Ovary (tissue), 9 donors: ENCODE data around the gene OCLN. TPM values are rescaled to one million over a fixed set of nuclear protein-coding genes. Genes with fewer than 3 reads are reported as not detected.
"Not testable (repeated sequence)": the region's sequence is repeated elsewhere in the genome, so short reads cannot be mapped to it uniquely, and the experiment has no call there.

Experiments
- DNase-seq, 5 donors: peaks; one replicate each; pipeline ENCODE4 v3.0.0-alpha.2; 2019 to 2020
- H3K27ac ChIP-seq, 2 donors: fragments of 200-600 bp; one replicate each; pipeline versions ENCODE4 v1.5.1 to v1.8.0; 2019 to 2022
- H3K27me3 ChIP-seq: fragments of 200-600 bp; one replicate; pipeline ENCODE4 v1.8.0; 2022
- H3K36me3 ChIP-seq: fragments of 200-600 bp; sonication (generic); one replicate; pipeline ENCODE4 v1.5.1; 2019
- H3K4me1 ChIP-seq: one replicate; pipeline ENCODE4 v1.8.1; 2013; ENCODE audit warnings: mild to moderate bottlenecking, moderate library complexity; ENCODE audit not compliant: insufficient read depth
- H3K4me3 ChIP-seq: fragments of 200-600 bp; sonication (generic); one replicate; pipeline ENCODE4 v1.5.1; 2017
- H3K9me3 ChIP-seq, 2 donors: fragments of 200-600 bp in 1 of 2; sonication (generic) in 1 of 2; one replicate each; pipeline versions ENCODE4 v1.5.1 to v1.8.1; 2013 to 2019; ENCODE audit warnings: mild to moderate bottlenecking in 1 of 2, moderate library complexity in 1 of 2
- EP300 ChIP-seq: sonication (generic); formaldehyde crosslinking; IDR thresholded peaks from one replicate; pipeline ENCODE4 v1.6.1; 2017; ENCODE audit warnings: antibody characterized with exemption
- POLR2A ChIP-seq: fragments of 450-650 bp; IDR thresholded peaks from one replicate; pipeline ENCODE4 v1.6.1; 2017; ENCODE audit warnings: antibody characterized with exemption, mild to moderate bottlenecking, moderate library complexity
- WGBS, 3 donors: extraction: QIAGEN DNeasy Blood & Tissue Kit in 1 of 3; methylation state at CpG; one replicate each; pipeline versions ENCODE4 v1.1.5 to v1.1.7; 2013 to 2017; 5-methylcytosine and 5-hydroxymethylcytosine counted together
- intact Hi-C, 4 donors: fragments of 100-400 bp; cut with DNase I; formaldehyde crosslinking; loops; one replicate each; pipeline versions ENCODE4 v1.11.0 to v1.15.1; 2022 to 2023
- polyA plus RNA-seq, 2 donors: library from polyadenylated mRNA; stranded (reverse); fragments of 200-250 nt in 1 of 2; fragments of 350-450 nt in 1 of 2; fragmentation: Illumina TruSeq in 1 of 2; extraction: RNeasy Lipid Tissue Mini Kit (QIAGEN cat#74804) in 1 of 2; gene quantifications; one replicate each; pipeline ENCODE4 v1.2.3, GENCODE V29; 2013 to 2014
- total RNA-seq, 7 donors: library from RNA; depleted of rRNA in 2 of 7; stranded (reverse); fragments of >200 nt in 2 of 7; fragmentation: NEBNext Ultra II Directional in 3 of 7; extraction: Animal tissue kit (Norgen Biotek cat#: 25700) in 3 of 7; gene quantifications; one replicate each; pipeline versions ENCODE4 v1.1.0 to v1.2.4, GENCODE V29; 2016 to 2023
- TF ChIP-seq, protein P1 (sequence below), 3 donors: fragments of 450-650 bp in 2 of 3; fragments of 200-600 bp in 1 of 3; IDR thresholded peaks; one replicate each; pipeline versions ENCODE4 v1.5.1 to v1.8.0; 2016 to 2022; ENCODE audit warnings: antibody characterized with exemption in 3 of 3, mild to moderate bottlenecking in 1 of 3
- donor health status: DM: no; HTN: no; CAD: no; lungs with moderate emphysema.
- donor health status: DM: no; HTN: no; CAD: no.
- donor health status: Bipolar disorder and iron deficiency.
- donor health status: DM: yes; HTN: yes; CAD: no.
- donor health status: DM: no; HTN: no; CAD: no.
- donor health status: DM: yes; HTN: yes; CAD: no.

OCLN gene
- total and polyA plus RNA-seq, 9 donors: 0.70 to 23.9 (median 2.9) TPM

DNA sequence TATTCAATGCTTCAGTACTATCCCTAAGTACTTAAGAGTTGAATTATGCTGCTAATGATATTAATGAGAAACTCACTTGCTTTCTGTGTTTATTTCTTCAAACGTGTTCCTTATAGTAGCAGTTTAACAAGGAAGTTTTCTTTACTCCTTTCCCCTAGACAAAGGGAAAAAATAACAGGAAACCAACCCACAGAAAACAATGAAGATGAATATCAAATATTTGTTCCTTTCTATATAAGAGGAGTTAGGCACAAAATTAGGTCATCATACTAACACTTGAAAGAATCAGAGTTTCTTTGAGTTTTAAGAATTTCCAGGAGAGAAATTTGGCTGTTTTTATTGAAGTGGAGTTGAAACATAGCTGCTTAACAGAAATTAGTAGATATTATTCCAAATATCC, 15.4 kb upstream of the OCLN start:
- TF ChIP-seq EP300 (no peak), POLR2A (no peak)
- TF ChIP-seq, protein P1, sequence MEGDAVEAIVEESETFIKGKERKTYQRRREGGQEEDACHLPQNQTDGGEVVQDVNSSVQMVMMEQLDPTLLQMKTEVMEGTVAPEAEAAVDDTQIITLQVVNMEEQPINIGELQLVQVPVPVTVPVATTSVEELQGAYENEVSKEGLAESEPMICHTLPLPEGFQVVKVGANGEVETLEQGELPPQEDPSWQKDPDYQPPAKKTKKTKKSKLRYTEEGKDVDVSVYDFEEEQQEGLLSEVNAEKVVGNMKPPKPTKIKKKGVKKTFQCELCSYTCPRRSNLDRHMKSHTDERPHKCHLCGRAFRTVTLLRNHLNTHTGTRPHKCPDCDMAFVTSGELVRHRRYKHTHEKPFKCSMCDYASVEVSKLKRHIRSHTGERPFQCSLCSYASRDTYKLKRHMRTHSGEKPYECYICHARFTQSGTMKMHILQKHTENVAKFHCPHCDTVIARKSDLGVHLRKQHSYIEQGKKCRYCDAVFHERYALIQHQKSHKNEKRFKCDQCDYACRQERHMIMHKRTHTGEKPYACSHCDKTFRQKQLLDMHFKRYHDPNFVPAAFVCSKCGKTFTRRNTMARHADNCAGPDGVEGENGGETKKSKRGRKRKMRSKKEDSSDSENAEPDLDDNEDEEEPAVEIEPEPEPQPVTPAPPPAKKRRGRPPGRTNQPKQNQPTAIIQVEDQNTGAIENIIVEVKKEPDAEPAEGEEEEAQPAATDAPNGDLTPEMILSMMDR (IDR thresholded peaks at IDR 0.05): no peak
- no peak for DNase-seq

DNA sequence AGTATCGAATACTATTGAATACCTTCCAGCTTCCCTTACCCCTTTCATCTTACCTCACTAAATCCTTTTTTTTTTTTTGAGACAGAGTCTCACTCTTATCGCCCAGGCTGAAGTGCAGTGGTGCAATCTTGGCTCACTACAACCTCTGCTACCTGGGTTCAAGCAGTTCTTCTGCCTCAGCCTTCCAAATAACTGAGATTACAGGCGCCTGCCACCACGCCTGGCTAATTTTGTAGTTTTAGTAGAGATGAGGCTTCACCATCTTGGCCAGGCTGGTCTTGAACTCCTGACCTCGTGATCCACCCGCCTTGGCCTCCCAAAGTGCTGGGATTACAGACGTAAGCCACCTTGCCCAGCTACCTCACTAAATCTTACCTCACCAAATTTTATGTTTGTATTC, 14.3 kb upstream of the OCLN start:
- H3K4me3 ChIP-seq, H3K36me3 ChIP-seq, H3K4me1 ChIP-seq, H3K27me3 ChIP-seq, H3K9me3 ChIP-seq, intact Hi-C loops, DNase-seq, H3K27ac ChIP-seq: not testable (repeated sequence)
- 80 to 83% (median 80%) methylated on average over 7 of the region's 7 CpGs for WGBS, 3 donors

More for the DNA sequence above, 15.4 kb upstream of the OCLN start:
- Histone ChIP-seq H3K27me3 (no peaks in the 10 kb centered on the region), H3K4me3 (no peak overlapping the region), H3K36me3 (no peaks in the 10 kb centered on the region), H3K4me1 (no peaks in the 10 kb centered on the region), H3K27ac (no peak overlapping the region), H3K9me3 (no peaks in the 10 kb centered on the region)
- intact Hi-C loops: no loop called here
- 10 to 15% (median 13%) methylated on average over 1 of the region's 1 CpG for WGBS, 3 donors

DNA sequence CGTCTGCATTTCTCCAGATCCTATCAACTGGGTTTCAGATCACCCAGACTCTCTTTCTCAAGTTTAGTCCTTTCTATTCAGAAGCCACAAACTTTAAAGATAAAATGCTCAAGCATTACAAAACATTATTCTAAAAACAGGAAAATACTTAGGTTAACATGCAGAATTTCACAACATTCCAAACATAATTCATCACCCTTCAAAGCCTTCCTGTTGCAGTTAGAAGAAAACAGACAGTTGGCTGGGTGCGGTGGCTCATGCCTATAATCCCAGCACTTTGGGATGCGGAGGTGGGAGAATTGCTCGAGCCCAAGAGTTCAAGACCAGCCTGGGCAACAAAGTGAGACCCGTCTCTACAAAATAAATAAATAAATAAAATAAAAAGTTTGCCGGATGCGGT, 7.7 kb upstream of the OCLN start:
- Histone ChIP-seq H3K27ac (no peak overlapping the region), H3K4me3 (no peak overlapping the region), H3K36me3 (no peaks in the 10 kb centered on the region), H3K9me3 (no peaks in the 10 kb centered on the region), H3K27me3 (no peaks in the 10 kb centered on the region), H3K4me1 (no peaks in the 10 kb centered on the region)
- intact Hi-C loops: no loop called here
- TF ChIP-seq POLR2A (no peak), EP300 (no peak)
- TF ChIP-seq, protein P1 (IDR thresholded peaks at IDR 0.05): no peak
- no peak for DNase-seq
- 60 to 71% (median 67%) methylated on average over 7 of the region's 7 CpGs for WGBS, 3 donors

DNA sequence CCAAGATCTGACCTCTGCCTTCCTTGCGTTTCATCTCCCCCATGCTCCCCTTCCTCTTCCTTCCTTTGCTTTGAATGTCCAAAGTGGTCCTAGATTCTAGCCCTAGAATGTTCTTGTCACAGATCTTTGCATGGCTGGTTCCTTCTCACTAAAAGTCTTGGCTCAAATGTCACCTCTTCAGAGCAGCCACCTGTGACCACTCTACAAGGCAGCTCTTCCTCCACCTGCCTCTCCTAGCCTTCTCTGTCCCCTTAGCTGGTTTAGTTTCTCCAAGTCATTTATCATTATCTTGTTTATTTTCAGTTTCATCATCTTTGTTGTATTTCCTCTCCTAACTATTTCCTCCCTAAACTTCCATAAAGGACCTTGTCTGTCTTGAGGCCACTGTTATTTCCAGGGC, 7.1 kb upstream of the OCLN start:
- H3K4me3 ChIP-seq: no peak overlapping the region
- TF ChIP-seq POLR2A (no peak), EP300 (no peak)
- TF ChIP-seq, protein P1 (IDR thresholded peaks at IDR 0.05): no peak
- 75 to 93% (median 93%) methylated on average over 1 of the region's 1 CpG for WGBS, 3 donors
- no peaks in the 10 kb centered on the region for H3K9me3 ChIP-seq
- no peaks in the 10 kb centered on the region for H3K36me3 ChIP-seq
- no peak for DNase-seq
- intact Hi-C loops: no loop called here
- H3K27me3 ChIP-seq: no peaks in the 10 kb centered on the region
- H3K27ac ChIP-seq: no peak overlapping the region
- no peaks in the 10 kb centered on the region for H3K4me1 ChIP-seq

DNA sequence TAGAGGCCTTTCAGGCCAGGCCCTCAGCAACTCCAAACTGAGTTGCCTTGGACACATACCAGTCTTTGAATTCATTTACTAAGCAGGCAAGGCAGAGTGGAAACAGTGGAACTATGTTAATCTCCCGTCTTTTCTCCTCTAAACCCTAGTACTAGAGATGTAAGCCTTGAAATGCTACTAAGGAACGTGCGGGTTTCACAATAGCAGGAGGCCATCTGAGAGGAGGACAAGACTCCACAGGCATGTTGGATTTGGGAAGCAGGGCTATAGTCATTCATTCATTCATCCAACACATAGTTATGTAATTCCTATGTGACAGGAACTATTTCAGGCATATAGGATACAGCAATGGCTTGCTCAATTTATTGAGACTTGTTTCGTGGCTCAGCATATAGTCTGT, 3.3 kb upstream of the OCLN start:
- H3K9me3 ChIP-seq: no peaks in the 10 kb centered on the region
- H3K27ac ChIP-seq: no peak overlapping the region
- H3K4me1 ChIP-seq: no peaks in the 10 kb centered on the region
- no peaks in the 10 kb centered on the region for H3K27me3 ChIP-seq
- 66 to 70% (median 67%) methylated on average over 4 of the region's 4 CpGs for WGBS, 3 donors
- no peak overlapping the region for H3K4me3 ChIP-seq
- H3K36me3 ChIP-seq: no peaks in the 10 kb centered on the region
- TF ChIP-seq, protein P1 (IDR thresholded peaks at IDR 0.05): no peak
- TF ChIP-seq POLR2A (no peak), EP300 (no peak)
- intact Hi-C loops: no loop called here
- no peak for DNase-seq
